NOMO-1 (cell line): ENCODE measurements around the gene DENND4A.
"Not testable (repeated sequence)": the region's sequence is repeated elsewhere in the genome, so short reads cannot be mapped to it uniquely, and the experiment has no call there.

Experiments
- DNase-seq, 2 experiments: peaks; one replicate each; lab custom pipeline; 2025; ENCODE audit not compliant: unreplicated experiment in 2 of 2; lab: John Stamatoyannopoulos, UW

Gene DENND4A

GRCh38 chr15:65762399-65762798, 29.7 kb downstream of the DENND4A start:
- DNase-seq: no peak

- no peak for DNase-seq
These were observed 30.7 kb downstream of the DENND4A start for GRCh38 chr15:65761210-65761926.

DNA sequence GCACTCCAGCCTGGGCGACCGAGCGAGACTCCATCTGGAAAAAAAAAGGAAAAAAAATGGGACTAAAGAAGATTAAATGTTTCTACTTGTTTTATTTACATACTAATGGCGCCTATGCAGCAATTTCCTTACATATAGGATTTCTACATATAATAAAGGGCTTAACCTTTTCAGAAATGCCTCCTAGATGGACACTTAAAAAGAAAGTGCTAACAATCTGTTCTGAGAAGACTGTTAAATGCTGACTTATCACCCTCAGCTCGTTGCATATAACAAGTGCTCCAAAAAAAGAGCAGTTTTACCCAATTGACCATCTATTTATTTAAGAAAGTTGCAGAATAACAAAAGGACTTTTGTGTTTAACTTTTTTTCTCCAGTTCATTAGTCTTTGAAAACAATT, 32.7 kb downstream of the DENND4A start:
- DNase-seq: no peak

- no peak for DNase-seq
These were observed 33.9 kb downstream of the DENND4A start for GRCh38 chr15:65758242-65758641.

GRCh38 chr15:65757256-65757655, 34.8 kb downstream of the DENND4A start:
- no peak for DNase-seq

GRCh38 chr15:65752151-65752700, 39.9 kb downstream of the DENND4A start:
- no peak for DNase-seq

GRCh38 chr15:65751431-65751830, 40.7 kb downstream of the DENND4A start:
- no peak for DNase-seq

DNA sequence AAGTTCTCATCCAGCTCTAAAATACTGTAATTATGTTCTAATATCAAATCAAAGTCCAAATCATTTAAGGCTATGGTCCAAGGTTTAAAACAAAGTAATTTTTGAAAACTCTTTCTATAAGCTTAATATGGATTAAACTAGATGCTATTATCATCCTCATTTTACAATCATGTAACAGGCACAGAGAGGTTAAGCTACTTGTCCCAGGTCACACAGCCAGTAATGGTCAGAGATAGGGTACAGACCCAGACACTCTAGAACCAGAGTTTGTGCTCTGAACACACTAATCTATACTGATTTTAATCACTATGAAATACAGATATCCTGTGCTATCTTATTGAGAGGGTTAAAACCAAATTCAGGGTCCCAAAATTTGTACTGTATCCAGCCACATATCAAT, 44.8 kb downstream of the DENND4A start:
- DNase-seq: no peak

DNA sequence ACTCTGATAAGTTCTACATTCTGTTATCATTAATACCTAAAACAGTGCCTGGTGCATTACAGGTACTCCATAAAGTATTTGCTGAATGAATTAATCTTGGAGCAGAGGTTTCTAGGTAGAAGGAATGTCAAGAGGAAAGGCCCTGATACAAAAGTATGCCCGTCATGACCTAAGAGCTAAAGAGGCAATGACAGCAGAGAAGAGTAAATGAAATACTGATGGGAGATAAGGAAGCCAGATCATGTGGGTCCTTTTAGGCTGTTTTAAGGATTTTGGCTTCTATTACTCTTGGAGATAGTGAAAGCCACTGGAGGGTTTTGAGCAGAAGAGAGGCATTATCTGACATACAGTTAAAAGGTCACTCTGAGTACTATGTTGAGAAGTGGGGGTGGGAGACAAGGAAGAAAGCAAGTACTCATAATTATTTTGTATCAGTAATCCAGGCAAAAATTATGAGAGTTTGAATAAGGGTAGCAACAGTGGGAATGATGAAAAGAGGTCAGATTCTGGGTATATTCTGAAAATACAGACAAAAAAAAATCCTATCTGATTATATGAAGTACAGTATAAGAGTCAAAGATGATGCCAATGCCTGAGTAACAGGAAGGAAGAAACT, 48.3 kb downstream of the DENND4A start:
- DNase-seq: no peak

DNA sequence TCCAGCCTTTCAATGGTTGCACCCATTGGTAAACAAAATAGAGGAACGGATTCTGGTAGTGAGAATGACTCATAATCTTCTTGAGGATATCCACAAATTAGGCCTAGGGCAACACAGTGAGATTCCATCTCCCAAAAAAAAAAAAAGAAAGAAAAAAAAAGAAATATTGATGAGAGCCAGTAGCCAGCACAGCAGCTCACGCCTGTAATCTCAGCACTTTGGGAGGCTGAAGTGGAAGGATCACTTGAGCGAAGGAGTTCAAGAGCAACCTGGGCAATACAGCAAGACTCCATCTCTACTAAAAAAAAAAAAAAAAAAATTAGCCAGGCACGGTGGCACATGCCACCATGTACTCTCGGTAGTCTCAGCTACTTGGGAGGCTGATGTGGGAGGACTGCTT, 51.9 kb downstream of the DENND4A start:
- DNase-seq: no peak

GRCh38 chr15:65738649-65739048, 53.4 kb downstream of the DENND4A start:
- DNase-seq: no peak

GRCh38 chr15:65733599-65733998, 58.5 kb downstream of the DENND4A start:
- DNase-seq: not testable (repeated sequence)

GRCh38 chr15:65732698-65733097, 59.4 kb downstream of the DENND4A start:
- no peak for DNase-seq

GRCh38 chr15:65731926-65732325, 60.2 kb downstream of the DENND4A start:
- no peak for DNase-seq

DNA sequence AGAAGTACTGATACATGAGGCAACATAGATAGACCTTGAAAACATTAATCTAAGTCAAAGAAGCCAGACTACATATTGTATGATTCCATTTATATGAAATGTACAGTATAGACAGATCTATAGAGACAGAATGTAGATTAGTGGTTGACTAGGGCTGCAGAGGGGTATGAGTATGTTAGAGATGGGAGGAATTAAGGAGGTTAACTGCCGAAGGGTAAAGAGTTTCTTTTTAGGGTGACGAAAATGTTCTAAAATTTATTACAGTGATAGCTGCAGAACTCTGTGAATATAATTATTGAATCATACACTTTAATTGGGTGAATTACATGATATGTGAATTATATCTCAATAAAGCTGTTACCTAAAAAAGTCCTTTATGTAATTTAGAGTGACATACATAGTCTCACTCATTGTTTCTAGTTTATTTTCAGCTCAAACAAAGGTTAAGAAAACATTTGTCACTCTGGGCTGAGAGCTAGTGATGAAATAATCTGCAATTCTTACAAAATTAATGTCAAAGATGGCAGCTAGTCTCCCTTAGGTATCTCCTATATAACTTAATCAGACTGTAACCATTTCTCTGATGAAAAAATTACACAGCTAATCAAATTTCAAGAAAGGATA, 61.4 kb downstream of the DENND4A start:
- DNase-seq: peak in 1 of 2 experiments; percentile 36

GRCh38 chr15:65724464-65725215, 67.5 kb downstream of the DENND4A start:
- DNase-seq: no peak

DNA sequence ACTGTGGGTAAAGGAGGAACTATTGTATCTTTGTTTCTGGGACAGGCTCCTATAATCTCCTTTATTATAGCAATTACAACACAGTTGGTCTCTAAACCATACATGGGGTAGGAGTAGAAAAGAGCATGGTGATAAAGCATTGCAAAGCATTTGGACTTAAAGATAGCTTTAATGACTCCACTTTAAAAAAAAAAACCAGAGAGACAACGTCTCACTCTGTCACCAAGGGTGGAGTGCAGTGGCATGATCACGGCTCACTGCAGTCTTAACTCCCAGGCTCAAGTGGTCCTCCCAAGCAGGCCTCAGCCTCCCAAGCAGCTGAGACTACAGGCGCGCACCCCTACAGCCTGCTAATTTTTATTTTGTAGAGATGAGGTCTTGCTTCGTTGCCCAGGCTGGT, 68.2 kb downstream of the DENND4A start:
- no peak for DNase-seq

DNA sequence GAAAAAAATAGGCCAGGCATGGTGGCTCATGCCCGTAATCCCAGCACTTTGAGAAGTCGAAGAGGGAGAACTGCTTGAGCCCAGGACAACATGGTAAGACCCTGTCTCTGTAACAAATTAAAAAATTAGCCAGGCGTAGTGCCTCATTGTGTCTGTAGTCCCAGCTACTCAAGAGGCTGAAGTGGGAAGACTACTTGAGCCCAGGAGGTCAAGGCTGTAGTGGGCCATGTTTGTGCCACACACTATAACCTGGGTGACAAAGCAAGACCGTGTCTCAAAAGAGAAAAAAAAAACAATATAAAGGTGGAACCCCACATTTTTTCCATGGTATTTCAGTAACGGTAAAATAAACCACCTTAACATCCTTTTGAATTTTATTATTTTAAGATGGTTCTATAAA, 69.9 kb downstream of the DENND4A start:
- DNase-seq: no peak

- no peak for DNase-seq
These were observed 79.7 kb downstream of the DENND4A start for GRCh38 chr15:65712415-65712814.

DNA sequence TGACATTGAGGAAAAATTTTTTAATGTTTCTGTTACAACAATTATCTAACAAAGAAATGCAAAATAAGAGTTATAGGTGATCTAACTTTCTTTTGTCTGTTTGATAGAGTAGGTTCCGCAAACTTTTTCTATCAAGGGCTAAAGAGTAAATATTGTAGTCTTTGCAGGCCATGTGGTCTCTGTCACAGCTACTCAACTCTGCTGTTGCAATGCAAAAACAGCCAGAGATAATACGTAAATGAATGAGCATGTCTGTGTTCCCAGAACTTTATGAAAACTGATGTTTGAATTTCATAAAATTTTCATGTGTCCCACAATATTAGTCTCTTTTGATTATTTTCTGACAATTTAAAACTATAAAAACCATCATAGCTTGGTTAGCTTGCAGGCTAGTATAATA, 97.0 kb downstream of the DENND4A start:
- DNase-seq: no peak

DNA sequence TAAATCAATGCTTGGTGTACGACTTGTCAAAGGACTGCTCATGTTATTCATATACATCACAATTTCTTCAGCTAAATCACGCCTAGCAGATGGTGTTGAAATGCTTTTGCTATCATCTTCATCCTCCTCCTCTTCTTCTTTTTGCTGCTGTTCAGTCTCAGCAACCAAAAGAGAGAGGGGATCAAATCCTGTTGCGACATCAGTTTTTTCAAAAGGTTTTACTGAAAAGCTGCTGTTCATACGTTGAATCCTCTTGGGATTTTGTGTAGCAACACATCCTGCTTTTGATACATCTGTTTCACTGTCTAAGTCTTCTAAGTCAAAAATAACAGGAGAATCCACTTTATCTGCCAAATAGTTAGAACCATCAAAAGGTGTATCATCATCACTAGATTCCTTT, 101.3 kb downstream of the DENND4A start:
- no peak for DNase-seq
